DMS114 treated with DMSO at 0.1 percent for 48 hours (cell line): ENCODE results near the gene ZNG1B.
"Not testable (repeated sequence)": the region's sequence is repeated elsewhere in the genome, so short reads cannot be mapped to it uniquely, and the experiment has no call there.

ENCODE experiments used
- DNase-seq: peaks from one replicate; lab custom pipeline; 2025; ENCODE audit not compliant: unreplicated experiment; lab: John Stamatoyannopoulos, UW

ZNG1B gene

DNA sequence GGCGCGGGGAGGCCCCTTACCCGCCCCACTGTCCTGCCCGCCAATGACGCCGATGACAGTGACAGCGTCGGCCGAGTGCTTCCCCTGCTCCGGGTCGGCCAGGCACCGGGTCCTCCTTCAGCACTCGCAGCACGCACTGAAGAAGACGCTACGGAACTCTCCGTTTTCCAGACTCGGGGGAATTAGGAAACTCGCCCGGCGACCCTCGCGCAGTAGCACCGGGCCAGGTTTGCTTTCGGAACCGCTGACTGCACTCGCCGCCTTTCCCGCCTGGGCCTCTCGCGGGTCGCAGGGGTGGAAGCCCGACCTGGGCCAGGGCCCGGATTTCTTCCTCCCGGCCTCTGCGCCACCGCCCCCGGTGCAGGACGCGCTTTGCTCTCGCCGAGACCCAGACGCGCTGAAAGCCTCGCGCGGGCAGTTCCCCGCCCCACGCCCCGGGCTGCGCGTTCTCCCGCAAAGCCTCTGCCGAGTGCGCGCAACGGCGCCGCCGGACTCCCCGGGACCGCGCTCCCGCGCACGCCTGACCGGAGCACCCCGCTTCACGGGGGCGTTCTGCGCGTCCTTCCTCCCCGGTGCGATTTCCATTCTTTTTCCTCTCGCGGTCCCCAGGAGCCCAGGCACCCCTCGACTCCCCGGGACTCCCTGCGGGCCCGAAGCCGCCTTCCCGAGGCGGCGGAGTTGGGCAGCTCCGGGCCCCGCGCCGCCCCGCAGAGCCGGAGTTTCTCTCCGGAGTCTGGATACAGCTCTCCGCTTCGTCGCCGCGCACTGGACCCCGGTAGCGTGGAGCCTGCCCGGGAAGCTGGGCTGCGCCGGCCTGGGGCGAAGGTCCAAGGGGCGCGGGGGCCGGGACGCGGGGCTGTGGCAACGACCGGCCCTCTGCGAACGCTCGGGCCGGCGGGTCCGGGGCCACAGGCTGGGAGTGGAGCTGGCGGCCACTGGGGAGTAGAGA is 65.9 kb downstream of the ZNG1B start:
- DNase-seq, result not testable (repeated sequence)

GRCh38 chr2:113504081-113504480 is 66.6 kb downstream of the ZNG1B start:
- not testable (repeated sequence) for DNase-seq

GRCh38 chr2:113507394-113508140 is 70.1 kb downstream of the ZNG1B start:
- DNase-seq, result not testable (repeated sequence)

- DNase-seq, result not testable (repeated sequence)
Observed at GRCh38 chr2:113508187-113508586, 70.7 kb downstream of the ZNG1B start.

GRCh38 chr2:113510913-113511312 is 73.4 kb downstream of the ZNG1B start:
- not testable (repeated sequence) for DNase-seq

- DNase-seq, result not testable (repeated sequence)
Observed at GRCh38 chr2:113511859-113512258, 74.4 kb downstream of the ZNG1B start.

- not testable (repeated sequence) for DNase-seq
Observed at GRCh38 chr2:113515457-113515856, 78.0 kb downstream of the ZNG1B start.

- DNase-seq, result not testable (repeated sequence)
Observed at GRCh38 chr2:113515995-113516394, 78.5 kb downstream of the ZNG1B start.

GRCh38 chr2:113517025-113517424 is 79.5 kb downstream of the ZNG1B start:
- not testable (repeated sequence) for DNase-seq

GRCh38 chr2:113520837-113521236 is 83.3 kb downstream of the ZNG1B start:
- not testable (repeated sequence) for DNase-seq

GRCh38 chr2:113521492-113521891 is 84.0 kb downstream of the ZNG1B start:
- not testable (repeated sequence) for DNase-seq

GRCh38 chr2:113524986-113525385 is 87.5 kb downstream of the ZNG1B start:
- DNase-seq, result not testable (repeated sequence)

GRCh38 chr2:113527350-113528045 is 90.0 kb downstream of the ZNG1B start:
- not testable (repeated sequence) for DNase-seq

- not testable (repeated sequence) for DNase-seq
Observed at GRCh38 chr2:113528126-113528525, 90.6 kb downstream of the ZNG1B start.

DNA sequence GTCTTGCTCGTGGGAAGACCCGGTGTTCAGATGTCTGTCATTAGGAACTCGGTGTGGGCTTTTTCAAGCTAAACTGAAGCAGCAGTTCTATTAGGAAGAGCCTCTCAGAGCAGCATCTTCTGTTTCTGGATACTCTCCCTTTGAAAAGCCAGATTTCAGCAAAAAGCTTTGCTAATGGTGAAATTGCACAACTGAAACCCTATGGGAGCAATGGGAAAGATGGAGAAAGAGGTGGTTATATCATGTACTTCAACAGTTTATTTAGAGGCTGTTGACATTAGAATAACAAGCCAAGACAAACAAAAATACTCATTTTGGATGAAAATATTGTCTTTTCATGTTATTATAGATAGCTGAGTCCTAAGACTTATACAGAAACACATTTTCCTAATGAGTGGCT is 91.4 kb downstream of the ZNG1B start:
- DNase-seq, result not testable (repeated sequence)

GRCh38 chr2:113532991-113533390 is 95.5 kb downstream of the ZNG1B start:
- DNase-seq, result not testable (repeated sequence)

GRCh38 chr2:113536573-113536972 is 99.1 kb downstream of the ZNG1B start:
- not testable (repeated sequence) for DNase-seq

GRCh38 chr2:113540834-113541203 is 103.3 kb downstream of the ZNG1B start:
- DNase-seq, result not testable (repeated sequence)

- not testable (repeated sequence) for DNase-seq
Observed at GRCh38 chr2:113541204-113541975, 103.9 kb downstream of the ZNG1B start.

DNA sequence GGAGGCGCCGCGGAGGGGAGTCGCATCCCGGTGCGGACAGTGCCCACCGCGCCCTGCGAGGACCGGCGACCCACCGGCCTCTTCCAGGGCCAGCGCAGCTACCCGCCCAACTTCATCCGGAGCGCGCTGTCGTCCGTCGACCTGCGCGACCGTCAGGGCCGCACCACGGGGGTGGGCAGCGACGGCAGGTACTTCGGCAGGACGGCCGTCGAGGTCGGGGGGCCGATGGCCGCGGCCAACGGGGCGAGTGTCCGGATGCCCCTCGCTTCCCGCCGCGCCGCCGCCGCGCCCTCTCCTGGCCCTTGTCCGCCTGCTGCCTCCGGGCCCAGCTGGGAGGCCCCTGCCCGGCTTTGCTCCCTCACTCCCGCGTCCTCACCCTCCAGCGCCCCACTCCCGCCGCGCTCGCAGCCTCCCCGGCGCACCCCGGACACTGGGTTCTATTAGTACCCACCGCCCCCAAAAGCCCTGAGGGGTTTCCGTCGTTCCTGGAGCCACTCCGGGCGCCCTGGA is 104.5 kb downstream of the ZNG1B start:
- DNase-seq, result not testable (repeated sequence)
